ENCODE data around the gene ZNF77. TPM values are rescaled to one million over a fixed set of nuclear protein-coding genes. Genes with fewer than 3 reads are reported as not detected.
"Not testable (repeated sequence)": the region's sequence is repeated elsewhere in the genome, so short reads cannot be mapped to it uniquely, and the experiment has no call there.

ZNF77 gene
- total RNA-seq, 2 experiments from 2014 or later: 4.0 to 4.2 TPM

GRCh38 chr19:2896694-2897093 lies 48.1 kb downstream of the ZNF77 start:
- H3K4me3 Mint-ChIP-seq: no peak overlapping the region
- ChIA-PET CTCF (no interaction called here), POLR2A (no interaction called here)
- H3K36me3 Mint-ChIP-seq (ENCODE audit: low read depth): peaks cover 6% of the 10 kb centered on the region
- peaks cover 8% of the 10 kb centered on the region for H3K4me1 Mint-ChIP-seq
- no peak for DNase-seq
- peaks cover 13% of the 10 kb centered on the region for H3K9me3 Mint-ChIP-seq
- no peaks in the 10 kb centered on the region for H3K27me3 Mint-ChIP-seq
- H3K27ac Mint-ChIP-seq: no peak overlapping the region

- H3K36me3 Mint-ChIP-seq (ENCODE audit: low read depth); H3K4me3 Mint-ChIP-seq; POLR2A ChIA-PET; H3K9me3 Mint-ChIP-seq; H3K4me1 Mint-ChIP-seq; DNase-seq; CTCF ChIA-PET; H3K27ac Mint-ChIP-seq; H3K27me3 Mint-ChIP-seq: not testable (repeated sequence)
These were observed 54.2 kb downstream of the ZNF77 start for GRCh38 chr19:2890531-2890930.

- peak overlapping the region; percentile 56 for H3K27ac Mint-ChIP-seq
These were observed 56.0 kb downstream of the ZNF77 start for GRCh38 chr19:2888731-2889224.

GRCh38 chr19:2887391-2887914 lies 57.3 kb downstream of the ZNF77 start:
- no peak overlapping the region for H3K4me3 Mint-ChIP-seq
- CTCF ChIA-PET: interaction anchor here (0.6 to 2.1 kb wide), 7 partner anchors 11 to 245 kb away, joined by 3 to 16 read pairs (median 5); partner anchors contain the start of gene ZNF57
- H3K27me3 Mint-ChIP-seq: no peaks in the 10 kb centered on the region
- POLR2A ChIA-PET: interaction anchor here (1.0 to 2.3 kb wide), 3 partner anchors 13 to 63 kb away, joined by 3 to 9 read pairs (median 3); partner anchors contain the start of genes ZNF555 and ZNF57
- DNase-seq: no peak
- peaks cover 5% of the 10 kb centered on the region for H3K9me3 Mint-ChIP-seq
- peaks cover 2% of the 10 kb centered on the region for H3K36me3 Mint-ChIP-seq (ENCODE audit: low read depth)
- H3K4me1 Mint-ChIP-seq: peaks cover 6% of the 10 kb centered on the region
- no peak overlapping the region for H3K27ac Mint-ChIP-seq

More at GRCh38 chr19:2888731-2889224, 56.0 kb downstream of the ZNF77 start:
- POLR2A ChIA-PET: interaction anchor here (2.3 kb wide), 1 partner anchor 62 kb away, joined by 9 read pairs; no protein-coding TSS in a partner anchor
- CTCF ChIA-PET: interaction anchor here (0.7 to 2.1 kb wide), 4 partner anchors 12 to 522 kb away, joined by 3 to 13 read pairs (median 4); partner anchors contain the start of gene ZNF57
- no peaks in the 10 kb centered on the region for H3K27me3 Mint-ChIP-seq
- H3K36me3 Mint-ChIP-seq (ENCODE audit: low read depth): peaks cover 2% of the 10 kb centered on the region
- peaks cover 3% of the 10 kb centered on the region for H3K9me3 Mint-ChIP-seq
- peak; percentile 66 for DNase-seq
- H3K4me1 Mint-ChIP-seq: peaks cover 6% of the 10 kb centered on the region
- H3K4me3 Mint-ChIP-seq: peak overlapping the region; percentile 17

- Mint-ChIP-seq H3K4me1 (peaks cover 6% of the 10 kb centered on the region), H3K9me3 (peaks cover 2% of the 10 kb centered on the region), H3K27ac (no peak overlapping the region), H3K27me3 (no peaks in the 10 kb centered on the region), H3K36me3 (ENCODE audit: low read depth) (peaks cover 2% of the 10 kb centered on the region), H3K4me3 (no peak overlapping the region)
- no peak for DNase-seq
- CTCF ChIA-PET: no interaction called here
- POLR2A ChIA-PET: no interaction called here
These were observed 59.0 kb downstream of the ZNF77 start for GRCh38 chr19:2885736-2886135.

- ChIA-PET POLR2A (no interaction called here), CTCF (no interaction called here)
- no peak for DNase-seq
- H3K36me3 Mint-ChIP-seq (ENCODE audit: low read depth): no peaks in the 10 kb centered on the region
- H3K27ac Mint-ChIP-seq: no peak overlapping the region
- H3K27me3 Mint-ChIP-seq: no peaks in the 10 kb centered on the region
- H3K4me1 Mint-ChIP-seq: peaks cover 5% of the 10 kb centered on the region
- no peak overlapping the region for H3K4me3 Mint-ChIP-seq
- peaks cover 6% of the 10 kb centered on the region for H3K9me3 Mint-ChIP-seq
These were observed 60.9 kb downstream of the ZNF77 start for GRCh38 chr19:2883686-2884439.

Other genes with a start within 250 kb of the ZNF77 start
- under 1 TPM; 0.25 to 0.40 TPM for gene GNG7, start 242.3 kb downstream of the ZNF77 start, total RNA-seq
- not detected for gene DIRAS1, start 223.6 kb downstream of the ZNF77 start, total RNA-seq
- gene SLC39A3, start 205.0 kb downstream of the ZNF77 start, total RNA-seq: 10 to 100 TPM; 25.4 to 27.4 TPM
- gene SGTA, start 161.7 kb downstream of the ZNF77 start, total RNA-seq: 10 to 100 TPM; 38.2 to 42.7 TPM
- gene THOP1, start 159.5 kb downstream of the ZNF77 start, total RNA-seq: 10 to 100 TPM; 80.0 to 85.4 TPM
- gene ZNF554, start 125.1 kb downstream of the ZNF77 start, total RNA-seq: 1 to 10 TPM; 2.3 to 3.0 TPM
- 1 to 10 TPM; 2.7 to 2.9 TPM for gene ZNF555, start 103.5 kb downstream of the ZNF77 start, total RNA-seq
- gene ZNF556, start 77.6 kb downstream of the ZNF77 start, total RNA-seq: not detected
- 1 to 10 TPM; 3.1 to 3.7 TPM for gene ZNF57, start 44.0 kb downstream of the ZNF77 start, total RNA-seq
- 1 to 10 TPM; 1.1 to 2.0 TPM for gene TLE6, start 32.6 kb upstream of the ZNF77 start, total RNA-seq
- gene TLE2, start 84.3 kb upstream of the ZNF77 start, total RNA-seq: 1 to 10 TPM; 1.3 to 1.4 TPM
- gene TLE5, start 117.5 kb upstream of the ZNF77 start, total RNA-seq: 100 to 1,000 TPM; 712 to 724 TPM
- under 1 TPM; 0.63 to 0.78 TPM for gene GNA11, start 149.4 kb upstream of the ZNF77 start, total RNA-seq
- gene GNA15, start 191.1 kb upstream of the ZNF77 start, total RNA-seq: 100 to 1,000 TPM; 140 TPM
- gene S1PR4, start 233.8 kb upstream of the ZNF77 start, total RNA-seq: 100 to 1,000 TPM; 275 to 280 TPM
- gene NCLN, start 241.0 kb upstream of the ZNF77 start, total RNA-seq: 10 to 100 TPM; 49.6 to 52.0 TPM